ENCODE measurements around the gene ALDH8A1. TPM values are rescaled to one million over a fixed set of nuclear protein-coding genes. Genes with fewer than 3 reads are reported as not detected.

ALDH8A1 gene
- total RNA-seq, 1 experiment from 2014 or later: not detected

DNA sequence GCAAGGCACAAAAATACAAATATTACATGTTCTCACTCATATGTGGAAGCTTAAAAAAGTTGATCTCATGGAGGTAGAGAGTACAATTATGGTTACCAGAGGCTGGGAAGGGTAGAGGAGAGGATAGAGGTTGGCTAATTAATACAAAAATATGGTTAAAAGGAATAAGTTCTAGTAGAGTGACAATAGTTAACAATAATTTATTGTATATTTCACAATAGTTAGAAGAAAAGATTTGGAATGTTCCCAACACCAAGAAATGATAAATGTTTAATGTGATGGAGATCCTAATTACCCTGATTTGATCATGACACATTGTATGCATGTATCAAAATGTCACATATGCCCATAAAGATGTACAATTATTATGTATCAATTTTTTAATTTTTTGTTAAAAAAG, 1.8 kb downstream of the ALDH8A1 start:
- H3K27me3 ChIP-seq (ENCODE audit: insufficient read depth, low read length): no peaks in the 10 kb centered on the region
- no peak overlapping the region for H3K4ac ChIP-seq (ENCODE audit: low read depth, low read length)
- Mint-ChIP-seq H3K27ac (no peak overlapping the region), H3K36me3 (ENCODE audit: insufficient read depth in 1 of 3, low read depth in 3 of 3) (no peaks in the 10 kb centered on the region), H3K27me3 (ENCODE audit: low read depth) (no peaks in the 10 kb centered on the region; the same call in 1 of the 2 replicates), H3K4me1 (peaks cover 0 to 6% of the 10 kb centered on the region in 2 experiments; a peak in 1 of 4 replicates), H3K4me3 (no peak overlapping the region), H3K9me3 (no peaks in the 10 kb centered on the region; a peak in 1 of 5 replicates)
- no peaks in the 10 kb centered on the region for H4K20me1 ChIP-seq (ENCODE audit: control insufficient read depth, insufficient read depth, insufficient read length)
- no peak overlapping the region for H2BK120ac ChIP-seq (ENCODE audit: low read depth, low read length, poor library complexity, severe bottlenecking)
- H3K18ac ChIP-seq (ENCODE audit: insufficient read length, low read depth, low read length): no peak overlapping the region
- H3K9me3 ChIP-seq (ENCODE audit: control insufficient read depth, low read depth, low read length): no peaks in the 10 kb centered on the region
- no peak for DNase-seq
- no peaks in the 10 kb centered on the region for H3K79me1 ChIP-seq (ENCODE audit: insufficient read depth, low read depth, low read length, poor library complexity, severe bottlenecking)
- H4K91ac ChIP-seq (ENCODE audit: insufficient read length, low read depth, low read length): no peak overlapping the region
- H2AK5ac ChIP-seq (ENCODE audit: insufficient read length, low read length): no peak overlapping the region
- H3K4me1 ChIP-seq (ENCODE audit: insufficient read depth, low read length): no peaks in the 10 kb centered on the region
- H3K4me2 ChIP-seq (ENCODE audit: insufficient read depth, insufficient read length, low read length): no peak overlapping the region
- no peak overlapping the region for H3K23ac ChIP-seq (ENCODE audit: insufficient read length, low read depth, low read length)
- no peak overlapping the region for H3K56ac ChIP-seq (ENCODE audit: insufficient read length, low read depth, low read length)
- no peak overlapping the region for H3K9ac ChIP-seq (ENCODE audit: extremely low read depth, insufficient read length, low read length)
- no peak overlapping the region for H4K8ac ChIP-seq (replicated peaks; ENCODE audit: insufficient read length, low read depth, low read length)
- H2BK12ac ChIP-seq (ENCODE audit: insufficient read length, low read depth, low read length): no peak overlapping the region
- H3K27ac ChIP-seq (ENCODE audit: insufficient read length, low read depth, low read length): no peak overlapping the region
- no peaks in the 10 kb centered on the region for H3K23me2 ChIP-seq (ENCODE audit: insufficient read length, low read depth, low read length, poor library complexity, severe bottlenecking)
- no peak overlapping the region for H4K5ac ChIP-seq (ENCODE audit: insufficient read length, low read depth, low read length)
- no peak for TF ChIP-seq CTCF (conservative IDR thresholded peaks at IDR 0.05)
- H2BK15ac ChIP-seq (ENCODE audit: low read depth, low read length): no peak overlapping the region
- no peak overlapping the region for H2AFZ ChIP-seq (ENCODE audit: low read length)
- H2BK5ac ChIP-seq (ENCODE audit: insufficient read length, low read length): no peak overlapping the region
- H3T11ph ChIP-seq (ENCODE audit: low read length): no peak overlapping the region
- no peak overlapping the region for H2BK20ac ChIP-seq (ENCODE audit: low read depth, low read length, poor library complexity, severe bottlenecking)
- H3K79me2 ChIP-seq (ENCODE audit: insufficient read depth, low read length): no peaks in the 10 kb centered on the region
- H3K14ac ChIP-seq (ENCODE audit: insufficient read depth, low read length): no peak overlapping the region
